Measurements from ENCODE around the gene CSNK2A3. TPM values are rescaled to one million over a fixed set of nuclear protein-coding genes. Genes with fewer than 3 reads are reported as not detected.
A peak's percentile ranks its signal among the peaks of the same experiment; 100 is the strongest.

The CSNK2A3 gene
- total and polyA plus RNA-seq, 9 donors = 0.73 to 2.6 (median 1.4) TPM

DNA sequence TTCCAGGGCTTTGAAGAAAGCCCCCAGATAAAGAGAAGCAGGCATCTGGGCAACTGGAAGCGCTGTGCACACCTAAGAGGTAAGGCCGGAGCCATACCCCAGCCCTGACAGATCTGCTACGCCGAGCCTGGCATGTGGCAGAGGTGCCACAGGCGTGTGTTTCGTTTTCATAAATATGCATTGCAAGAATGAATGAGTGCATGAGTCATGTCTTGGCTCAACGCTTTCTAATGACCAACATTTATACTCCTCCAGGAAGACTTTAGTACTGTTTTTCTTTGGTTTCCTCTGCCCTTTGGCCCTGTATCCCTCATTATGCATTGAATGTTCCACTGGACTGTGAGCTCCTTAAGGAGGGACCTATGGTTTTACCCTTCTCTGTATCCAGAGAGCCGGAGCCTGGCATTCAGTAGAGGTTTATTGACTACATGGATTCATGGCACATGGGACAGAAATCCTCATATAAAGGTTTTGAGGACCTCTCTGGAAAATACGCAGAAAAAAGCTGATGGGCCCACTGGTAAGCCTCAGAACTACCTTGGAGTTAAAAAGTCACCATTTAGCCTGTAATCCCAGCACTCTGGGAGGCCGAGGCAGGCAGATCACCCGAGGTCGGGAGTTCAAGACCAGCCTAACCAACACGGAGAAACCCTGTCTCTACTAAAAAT, 38.9 kb upstream of the CSNK2A3 start:
- 89% methylated on average over 6 of the region's 13 CpGs for WGBS (ENCODE audit: insufficient coverage)
- no peaks in the 10 kb centered on the region for H3K9me3 ChIP-seq (replicated peaks; ENCODE audit: control insufficient read depth, low read depth, low read length)
- no peak overlapping the region for H3K4me3 ChIP-seq (ENCODE audit: low read length)
- peak; percentile 69 for DNase-seq
- H3K4me1 ChIP-seq (ENCODE audit: control insufficient read depth, insufficient read depth, low read length) = peaks cover 11% of the 10 kb centered on the region
- no peak overlapping the region for H3K27ac ChIP-seq (ENCODE audit: low read length)
- no peaks in the 10 kb centered on the region for H3K36me3 ChIP-seq (ENCODE audit: control insufficient read depth, insufficient read depth, low read length)
- peaks cover 2% of the 10 kb centered on the region for H3K27me3 ChIP-seq (ENCODE audit: control insufficient read depth, insufficient read depth, low read length)

DNA sequence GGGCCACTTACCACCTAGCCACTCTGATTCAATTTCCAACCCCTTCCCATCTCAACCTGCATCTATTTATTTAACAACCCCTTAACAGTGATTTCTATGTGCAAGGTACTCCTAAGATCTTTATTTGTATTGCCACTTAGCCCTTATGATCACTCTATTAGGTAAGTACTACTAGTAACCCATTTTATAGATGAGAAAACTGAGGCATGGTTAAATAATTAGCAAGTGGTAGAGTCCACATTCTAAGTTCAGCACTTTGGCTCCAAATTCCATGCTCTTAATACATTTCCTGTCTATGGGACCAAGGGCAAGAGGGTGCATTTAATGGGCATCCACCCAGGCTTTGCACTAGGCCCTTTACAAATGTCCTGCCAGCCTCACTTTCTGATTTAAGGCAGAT, 38.1 kb upstream of the CSNK2A3 start:
- no peaks in the 10 kb centered on the region for H3K36me3 ChIP-seq (ENCODE audit: control insufficient read depth, insufficient read depth, low read length)
- H3K4me1 ChIP-seq (ENCODE audit: control insufficient read depth, insufficient read depth, low read length) = peaks cover 4% of the 10 kb centered on the region
- H3K4me3 ChIP-seq (ENCODE audit: low read length) = no peak overlapping the region
- no peak for DNase-seq
- no peaks in the 10 kb centered on the region for H3K9me3 ChIP-seq (replicated peaks; ENCODE audit: control insufficient read depth, low read depth, low read length)
- no peak overlapping the region for H3K27ac ChIP-seq (ENCODE audit: low read length)
- peaks cover 2% of the 10 kb centered on the region for H3K27me3 ChIP-seq (ENCODE audit: control insufficient read depth, insufficient read depth, low read length)

- no peak overlapping the region for H3K4me3 ChIP-seq (ENCODE audit: low read length)
- no peaks in the 10 kb centered on the region for H3K9me3 ChIP-seq (replicated peaks; ENCODE audit: control insufficient read depth, low read depth, low read length)
- peaks cover 2% of the 10 kb centered on the region for H3K27me3 ChIP-seq (ENCODE audit: control insufficient read depth, insufficient read depth, low read length)
- H3K27ac ChIP-seq (ENCODE audit: low read length) = no peak overlapping the region
- peaks cover 2% of the 10 kb centered on the region for H3K4me1 ChIP-seq (ENCODE audit: control insufficient read depth, insufficient read depth, low read length)
- WGBS (ENCODE audit: insufficient coverage) = 67% methylated on average over 3 of the region's 5 CpGs
- no peaks in the 10 kb centered on the region for H3K36me3 ChIP-seq (ENCODE audit: control insufficient read depth, insufficient read depth, low read length)
- DNase-seq = no peak
Measured at GRCh38 chr11:11390068-11390771, 37.2 kb upstream of the CSNK2A3 start.

GRCh38 chr11:11389238-11389637, 36.2 kb upstream of the CSNK2A3 start:
- Histone ChIP-seq H3K4me3 (ENCODE audit: low read length) (no peak overlapping the region), H3K27me3 (ENCODE audit: control insufficient read depth, insufficient read depth, low read length) (peaks cover 2% of the 10 kb centered on the region), H3K9me3 (replicated peaks; ENCODE audit: control insufficient read depth, low read depth, low read length) (no peaks in the 10 kb centered on the region), H3K4me1 (ENCODE audit: control insufficient read depth, insufficient read depth, low read length) (peaks cover 2% of the 10 kb centered on the region), H3K27ac (ENCODE audit: low read length) (no peak overlapping the region), H3K36me3 (ENCODE audit: control insufficient read depth, insufficient read depth, low read length) (no peaks in the 10 kb centered on the region)
- no peak for DNase-seq
- 80% methylated on average over 1 of the region's 4 CpGs for WGBS (ENCODE audit: insufficient coverage)

- Histone ChIP-seq H3K36me3 (ENCODE audit: control insufficient read depth, insufficient read depth, low read length) (no peaks in the 10 kb centered on the region), H3K27ac (ENCODE audit: low read length) (no peak overlapping the region), H3K27me3 (ENCODE audit: control insufficient read depth, insufficient read depth, low read length) (peaks cover 2% of the 10 kb centered on the region), H3K4me1 (ENCODE audit: control insufficient read depth, insufficient read depth, low read length) (peaks cover 6% of the 10 kb centered on the region), H3K4me3 (ENCODE audit: low read length) (no peak overlapping the region), H3K9me3 (replicated peaks; ENCODE audit: control insufficient read depth, low read depth, low read length) (no peaks in the 10 kb centered on the region)
- 72% methylated on average over 3 of the region's 10 CpGs for WGBS (ENCODE audit: insufficient coverage)
- no peak for DNase-seq
Measured at GRCh38 chr11:11387622-11388305, 34.7 kb upstream of the CSNK2A3 start.

- H3K36me3 ChIP-seq (ENCODE audit: control insufficient read depth, insufficient read depth, low read length) = no peaks in the 10 kb centered on the region
- no peak for DNase-seq
- peaks cover 6% of the 10 kb centered on the region for H3K4me1 ChIP-seq (ENCODE audit: control insufficient read depth, insufficient read depth, low read length)
- 55% methylated on average over 4 of the region's 4 CpGs for WGBS (ENCODE audit: insufficient coverage)
- no peak overlapping the region for H3K4me3 ChIP-seq (ENCODE audit: low read length)
- no peaks in the 10 kb centered on the region for H3K9me3 ChIP-seq (replicated peaks; ENCODE audit: control insufficient read depth, low read depth, low read length)
- H3K27me3 ChIP-seq (ENCODE audit: control insufficient read depth, insufficient read depth, low read length) = peaks cover 2% of the 10 kb centered on the region
- H3K27ac ChIP-seq (ENCODE audit: low read length) = no peak overlapping the region
Measured at GRCh38 chr11:11387207-11387606, 34.2 kb upstream of the CSNK2A3 start.

GRCh38 chr11:11384829-11385228, 31.8 kb upstream of the CSNK2A3 start:
- Histone ChIP-seq H3K27ac (ENCODE audit: low read length) (no peak overlapping the region), H3K4me3 (ENCODE audit: low read length) (no peak overlapping the region), H3K27me3 (ENCODE audit: control insufficient read depth, insufficient read depth, low read length) (peaks cover 2% of the 10 kb centered on the region), H3K4me1 (ENCODE audit: control insufficient read depth, insufficient read depth, low read length) (peaks cover 9% of the 10 kb centered on the region), H3K36me3 (ENCODE audit: control insufficient read depth, insufficient read depth, low read length) (no peaks in the 10 kb centered on the region), H3K9me3 (replicated peaks; ENCODE audit: control insufficient read depth, low read depth, low read length) (no peaks in the 10 kb centered on the region)
- 95% methylated on average over 2 of the region's 2 CpGs for WGBS (ENCODE audit: insufficient coverage)
- DNase-seq = no peak

- H3K36me3 ChIP-seq (ENCODE audit: control insufficient read depth, insufficient read depth, low read length) = no peaks in the 10 kb centered on the region
- DNase-seq = no peak
- H3K4me3 ChIP-seq (ENCODE audit: low read length) = no peak overlapping the region
- peaks cover 9% of the 10 kb centered on the region for H3K4me1 ChIP-seq (ENCODE audit: control insufficient read depth, insufficient read depth, low read length)
- no peak overlapping the region for H3K27ac ChIP-seq (ENCODE audit: low read length)
- H3K27me3 ChIP-seq (ENCODE audit: control insufficient read depth, insufficient read depth, low read length) = peaks cover 2% of the 10 kb centered on the region
- WGBS (ENCODE audit: insufficient coverage) = no CpG with 5 or more reads among the region's 2 CpGs
- H3K9me3 ChIP-seq (replicated peaks; ENCODE audit: control insufficient read depth, low read depth, low read length) = no peaks in the 10 kb centered on the region
Measured at GRCh38 chr11:11383995-11384394, 30.9 kb upstream of the CSNK2A3 start.

- WGBS (ENCODE audit: insufficient coverage) = 56% methylated on average over 4 of the region's 7 CpGs
- H3K4me1 ChIP-seq (ENCODE audit: control insufficient read depth, insufficient read depth, low read length) = peaks cover 9% of the 10 kb centered on the region
- DNase-seq = no peak
Measured at GRCh38 chr11:11382858-11383532, 29.9 kb upstream of the CSNK2A3 start.

More at GRCh38 chr11:11382858-11383532, 29.9 kb upstream of the CSNK2A3 start:
- Histone ChIP-seq H3K36me3 (ENCODE audit: control insufficient read depth, insufficient read depth, low read length) (no peaks in the 10 kb centered on the region), H3K4me3 (ENCODE audit: low read length) (no peak overlapping the region), H3K9me3 (replicated peaks; ENCODE audit: control insufficient read depth, low read depth, low read length) (no peaks in the 10 kb centered on the region), H3K27me3 (ENCODE audit: control insufficient read depth, insufficient read depth, low read length) (peaks cover 2% of the 10 kb centered on the region), H3K27ac (ENCODE audit: low read length) (no peak overlapping the region)

Data from muscle of leg (tissue), 11 donors.